SHP77 treated with DMSO at 0.1 percent for 48 hours (cell line): ENCODE measurements around the gene THEM5.
"Not testable (repeated sequence)": the region's sequence is repeated elsewhere in the genome, so short reads cannot be mapped to it uniquely, and the experiment has no call there.

Experiments used
- DNase-seq: peaks from one replicate; lab custom pipeline; 2025; lab: John Stamatoyannopoulos, UW

Gene THEM5

GRCh38 chr1:151853411-151853943, at the start of gene THEM5:
Gene THEM5 (minus strand): TSS chr1:151853712. CDS start chr1:151853565, 147 bp downstream.
- DNase-seq, result no peak

GRCh38 chr1:151902858-151903257, 49.3 kb upstream of the THEM5 start:
- no peak for DNase-seq

- DNase-seq, result not testable (repeated sequence)
Measured at GRCh38 chr1:151900804-151901203, 47.3 kb upstream of the THEM5 start.

- no peak for DNase-seq
Measured at GRCh38 chr1:151898519-151898991, 45.0 kb upstream of the THEM5 start.

GRCh38 chr1:151897991-151898431, 44.5 kb upstream of the THEM5 start:
- no peak for DNase-seq

GRCh38 chr1:151893176-151893924, 39.8 kb upstream of the THEM5 start:
- DNase-seq, result no peak

GRCh38 chr1:151892190-151892589, 38.7 kb upstream of the THEM5 start:
- DNase-seq, result no peak

- no peak for DNase-seq
Measured at GRCh38 chr1:151891512-151891911, 38.0 kb upstream of the THEM5 start.

GRCh38 chr1:151888972-151889570, 35.6 kb upstream of the THEM5 start:
- peak; percentile 31 for DNase-seq

GRCh38 chr1:151887028-151887427, 33.5 kb upstream of the THEM5 start:
- no peak for DNase-seq

- DNase-seq, result no peak
Measured at GRCh38 chr1:151885479-151885878, 32.0 kb upstream of the THEM5 start.

GRCh38 chr1:151884879-151885278, 31.4 kb upstream of the THEM5 start:
- DNase-seq, result not testable (repeated sequence)

GRCh38 chr1:151884445-151884844, 30.9 kb upstream of the THEM5 start:
- DNase-seq, result not testable (repeated sequence)

- DNase-seq, result not testable (repeated sequence)
Measured at GRCh38 chr1:151883898-151884297, 30.4 kb upstream of the THEM5 start.

- DNase-seq, result not testable (repeated sequence)
Measured at GRCh38 chr1:151882918-151883317, 29.4 kb upstream of the THEM5 start.

GRCh38 chr1:151882466-151882865, 29.0 kb upstream of the THEM5 start:
- DNase-seq, result no peak

- DNase-seq, result no peak
Measured at GRCh38 chr1:151881479-151881878, 28.0 kb upstream of the THEM5 start.

GRCh38 chr1:151875419-151876097, 22.0 kb upstream of the THEM5 start:
- DNase-seq, result no peak

GRCh38 chr1:151872776-151873175, 19.3 kb upstream of the THEM5 start:
- not testable (repeated sequence) for DNase-seq

GRCh38 chr1:151871284-151872030, 17.9 kb upstream of the THEM5 start:
- DNase-seq, result no peak

- no peak for DNase-seq
Measured at GRCh38 chr1:151868486-151868885, 15.0 kb upstream of the THEM5 start.
